Activated naive CD8-positive, alpha-beta T cell (primary cell): Measurements from ENCODE around the gene CSNK1G2.

Experiments used
- H3K27ac Mint-ChIP-seq: one replicate; pipeline ENCODE4 v1.8.0; 2021; ENCODE audit warnings: mixed read lengths
- H3K27me3 Mint-ChIP-seq: one replicate; pipeline ENCODE4 v1.8.0; 2021; ENCODE audit warnings: mixed read lengths
- H3K36me3 Mint-ChIP-seq: one replicate; pipeline ENCODE4 v1.8.0; 2021; ENCODE audit warnings: mixed read lengths
- H3K4me1 Mint-ChIP-seq: one replicate; pipeline ENCODE4 v1.8.0; 2021; ENCODE audit warnings: low read depth, mixed read lengths
- H3K4me3 Mint-ChIP-seq: one replicate; pipeline ENCODE4 v1.8.0; 2021; ENCODE audit warnings: mild to moderate bottlenecking, mixed read lengths
- H3K9me3 Mint-ChIP-seq: one replicate; pipeline ENCODE4 v1.8.0; 2021; ENCODE audit warnings: low read depth, mixed read lengths

The CSNK1G2 gene

DNA sequence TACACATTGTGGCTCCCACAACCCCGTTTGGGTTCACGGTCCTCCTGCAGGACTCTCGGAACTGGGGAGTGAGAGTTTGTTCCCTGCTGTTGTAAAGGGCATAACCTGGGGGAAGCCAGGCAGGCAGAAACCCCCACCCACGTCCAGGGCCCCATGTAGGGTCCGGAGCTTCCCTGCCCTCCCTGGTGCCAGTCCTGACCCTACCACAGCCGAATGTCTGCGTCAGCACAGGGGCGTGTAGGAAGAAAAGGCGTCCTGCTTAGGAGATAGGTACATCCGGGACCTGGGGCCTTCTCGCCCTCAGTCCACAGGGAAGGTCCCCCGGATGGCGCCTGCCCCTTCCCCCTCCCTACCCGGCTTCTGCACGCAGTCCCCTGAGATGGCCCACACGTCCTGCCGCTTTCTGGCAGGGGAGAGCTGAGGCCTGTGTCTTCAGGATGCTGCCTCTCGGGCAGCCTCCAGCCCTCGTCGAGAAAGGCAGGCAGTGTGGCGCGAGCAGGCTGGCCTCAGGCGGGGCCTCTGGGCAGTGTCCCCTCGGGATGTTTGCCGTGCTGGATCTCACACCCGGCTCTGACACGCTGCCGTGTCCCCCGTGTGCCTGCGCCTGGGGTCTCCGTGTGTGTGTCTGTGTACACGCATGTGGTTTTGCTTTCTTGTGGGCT is 19.1 kb downstream of the CSNK1G2 start:
- H3K27me3 Mint-ChIP-seq: no peaks in the 10 kb centered on the region
- H3K27ac Mint-ChIP-seq: no peak overlapping the region
- H3K9me3 Mint-ChIP-seq: no peaks in the 10 kb centered on the region
- H3K4me3 Mint-ChIP-seq: no peak overlapping the region
- no peaks in the 10 kb centered on the region for H3K36me3 Mint-ChIP-seq
- H3K4me1 Mint-ChIP-seq: peaks cover 12% of the 10 kb centered on the region

DNA sequence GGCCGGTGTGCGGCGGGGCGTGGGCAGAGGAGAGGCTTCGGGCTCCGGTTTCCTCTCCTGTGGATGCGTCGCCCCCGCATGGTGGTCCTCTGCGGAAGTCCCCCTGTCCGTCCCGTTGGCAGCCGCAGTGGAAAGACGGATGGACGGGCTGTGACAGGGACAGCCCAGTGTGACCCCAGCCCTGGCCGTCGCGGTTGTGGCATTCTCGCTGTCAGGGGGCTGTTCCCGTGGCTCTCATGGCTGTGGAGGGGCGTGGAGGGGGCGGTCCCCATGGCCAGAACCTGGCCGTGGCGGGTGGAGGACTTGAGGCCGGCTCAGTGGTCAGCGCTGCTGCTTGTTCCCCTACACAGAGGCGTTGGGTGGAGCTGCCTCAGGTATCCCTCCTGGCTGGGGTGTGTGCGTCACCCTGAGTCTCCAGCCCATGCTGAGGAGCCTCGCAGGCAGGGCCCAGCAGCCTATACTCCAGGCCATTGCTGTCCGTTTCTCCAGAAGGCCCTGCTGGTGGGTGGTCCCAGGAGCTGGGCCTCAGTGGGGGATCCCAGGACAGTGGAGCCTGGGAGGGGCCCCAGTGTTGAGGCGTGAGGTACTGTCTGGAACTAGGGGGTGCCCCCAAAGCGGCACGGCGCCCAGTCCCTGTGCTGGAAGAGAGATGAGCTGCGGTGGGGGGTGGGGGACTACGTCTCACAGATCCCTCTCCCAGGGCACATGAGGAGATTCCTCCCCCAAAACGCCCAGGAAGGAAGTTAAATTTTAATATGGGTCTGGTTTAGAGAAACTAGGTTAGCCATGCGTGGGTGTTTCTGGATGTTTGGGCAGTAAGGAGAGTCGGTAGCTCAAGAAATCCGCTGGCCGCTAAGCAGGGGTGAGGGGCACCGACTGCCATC is 20.3 kb downstream of the CSNK1G2 start:
- H3K27me3 Mint-ChIP-seq: no peaks in the 10 kb centered on the region
- peaks cover 18% of the 10 kb centered on the region for H3K4me1 Mint-ChIP-seq
- H3K36me3 Mint-ChIP-seq: no peaks in the 10 kb centered on the region
- no peak overlapping the region for H3K27ac Mint-ChIP-seq
- no peak overlapping the region for H3K4me3 Mint-ChIP-seq
- H3K9me3 Mint-ChIP-seq: no peaks in the 10 kb centered on the region

GRCh38 chr19:1962674-1963073 is 21.7 kb downstream of the CSNK1G2 start:
- Mint-ChIP-seq H3K27me3 (no peaks in the 10 kb centered on the region), H3K36me3 (no peaks in the 10 kb centered on the region), H3K4me1 (peaks cover 22% of the 10 kb centered on the region), H3K27ac (no peak overlapping the region), H3K4me3 (no peak overlapping the region), H3K9me3 (no peaks in the 10 kb centered on the region)

- H3K4me1 Mint-ChIP-seq: peaks cover 17% of the 10 kb centered on the region
Measured at GRCh38 chr19:1967087-1967608, 26.2 kb downstream of the CSNK1G2 start.

DNA sequence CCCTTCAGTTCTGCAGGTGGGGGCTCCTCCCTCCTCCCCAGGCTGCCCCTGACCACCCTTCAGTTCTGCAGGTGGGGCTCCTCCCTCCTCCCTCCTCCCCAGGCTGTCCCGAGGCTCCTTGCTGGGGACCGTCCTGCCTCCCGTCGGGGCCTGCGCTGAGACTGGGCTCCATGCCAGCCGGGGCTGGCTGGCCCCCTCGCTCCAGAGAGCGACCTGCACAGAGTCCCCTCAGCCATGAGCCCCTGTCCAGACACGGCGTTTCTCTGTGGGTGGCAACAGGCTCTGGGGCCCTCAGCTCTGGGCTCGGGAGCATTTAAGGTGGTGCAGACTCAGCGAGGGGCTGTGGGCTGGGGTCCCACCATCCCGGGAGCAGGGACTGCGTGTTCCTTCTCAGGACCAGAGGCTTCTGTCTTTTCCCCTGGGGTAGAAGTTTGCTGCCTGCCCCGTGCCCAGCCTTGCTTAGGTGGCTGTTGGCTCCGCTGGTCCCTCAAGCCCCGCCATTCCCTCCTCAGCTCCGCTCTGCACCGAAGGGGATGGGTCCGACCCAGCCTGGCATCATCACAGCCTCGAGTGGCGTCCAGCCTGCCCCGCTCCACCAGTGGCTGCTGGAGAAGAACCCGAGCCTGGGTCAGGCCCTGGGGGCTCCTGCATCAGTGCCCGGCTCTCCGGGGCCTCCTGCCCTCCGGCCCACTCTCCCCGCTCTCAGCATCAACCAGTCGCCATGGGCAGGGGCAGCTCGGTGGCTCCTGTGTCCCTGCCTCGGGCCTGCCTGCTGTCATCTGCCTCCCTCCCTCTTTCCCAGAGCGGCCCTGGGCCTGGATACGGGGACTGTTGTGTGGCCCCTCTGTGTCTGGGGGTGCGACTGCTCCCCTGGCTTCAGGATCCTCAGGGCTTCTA is 27.6 kb downstream of the CSNK1G2 start:
- no peak overlapping the region for H3K27ac Mint-ChIP-seq
- no peaks in the 10 kb centered on the region for H3K9me3 Mint-ChIP-seq
- H3K4me3 Mint-ChIP-seq: no peak overlapping the region

More at GRCh38 chr19:1967087-1967608, 26.2 kb downstream of the CSNK1G2 start:
- no peaks in the 10 kb centered on the region for H3K36me3 Mint-ChIP-seq
- H3K4me3 Mint-ChIP-seq: peak overlapping the region; percentile 63
- no peaks in the 10 kb centered on the region for H3K27me3 Mint-ChIP-seq
- H3K9me3 Mint-ChIP-seq: no peaks in the 10 kb centered on the region
- H3K27ac Mint-ChIP-seq: peak overlapping the region; percentile 73

GRCh38 chr19:1969176-1970002 is 28.4 kb downstream of the CSNK1G2 start:
- peaks cover 23% of the 10 kb centered on the region for H3K4me1 Mint-ChIP-seq

More for the DNA sequence above, 27.6 kb downstream of the CSNK1G2 start:
- Mint-ChIP-seq H3K36me3 (no peaks in the 10 kb centered on the region), H3K27me3 (no peaks in the 10 kb centered on the region), H3K4me1 (peaks cover 21% of the 10 kb centered on the region)

DNA sequence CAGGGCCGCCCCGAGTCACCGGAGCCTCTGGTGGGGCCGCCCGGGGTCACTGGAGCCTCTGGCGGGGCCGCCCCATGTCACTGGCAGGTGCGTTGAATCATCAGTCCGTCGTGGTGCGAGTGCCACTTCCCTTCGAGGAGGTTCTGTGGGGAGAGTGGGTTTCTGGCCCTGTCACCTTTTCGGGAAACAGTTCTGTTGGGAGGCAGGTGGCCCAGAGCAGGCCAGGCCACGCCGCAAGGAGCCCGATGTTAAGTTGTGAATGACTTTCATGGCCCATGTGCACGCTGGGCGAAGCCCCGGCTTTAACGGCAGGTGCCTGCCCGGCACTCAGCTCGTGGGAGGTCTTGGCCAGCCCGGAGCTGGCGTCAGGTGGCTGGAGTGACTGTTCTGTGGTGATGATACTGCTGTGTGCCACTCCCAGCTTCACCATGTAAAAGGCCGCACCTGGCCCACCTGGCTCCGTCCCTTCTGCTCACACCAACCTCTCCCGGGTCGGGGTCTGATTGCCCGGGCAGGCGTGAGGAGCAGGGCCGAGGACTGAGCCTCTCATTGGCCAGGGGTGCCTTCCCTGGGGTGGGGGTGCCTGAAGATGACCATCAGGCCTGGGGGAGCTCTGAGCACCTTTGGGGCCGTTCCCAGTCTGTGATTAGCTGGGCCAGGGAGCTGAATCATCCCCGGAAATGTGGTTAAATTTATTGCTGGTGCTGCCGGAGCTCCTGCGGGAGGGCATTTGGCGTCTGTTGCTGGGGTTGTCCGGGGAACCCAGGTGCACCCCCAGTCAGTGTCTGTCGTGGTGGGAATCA is 29.2 kb downstream of the CSNK1G2 start:
- no peak overlapping the region for H3K27ac Mint-ChIP-seq
- no peaks in the 10 kb centered on the region for H3K27me3 Mint-ChIP-seq
- H3K9me3 Mint-ChIP-seq: no peaks in the 10 kb centered on the region
- peaks cover 23% of the 10 kb centered on the region for H3K4me1 Mint-ChIP-seq
- H3K36me3 Mint-ChIP-seq: no peaks in the 10 kb centered on the region
- H3K4me3 Mint-ChIP-seq: no peak overlapping the region

More at GRCh38 chr19:1969176-1970002, 28.4 kb downstream of the CSNK1G2 start:
- Mint-ChIP-seq H3K36me3 (no peaks in the 10 kb centered on the region), H3K27ac (no peak overlapping the region), H3K9me3 (no peaks in the 10 kb centered on the region), H3K4me3 (no peak overlapping the region), H3K27me3 (no peaks in the 10 kb centered on the region)

DNA sequence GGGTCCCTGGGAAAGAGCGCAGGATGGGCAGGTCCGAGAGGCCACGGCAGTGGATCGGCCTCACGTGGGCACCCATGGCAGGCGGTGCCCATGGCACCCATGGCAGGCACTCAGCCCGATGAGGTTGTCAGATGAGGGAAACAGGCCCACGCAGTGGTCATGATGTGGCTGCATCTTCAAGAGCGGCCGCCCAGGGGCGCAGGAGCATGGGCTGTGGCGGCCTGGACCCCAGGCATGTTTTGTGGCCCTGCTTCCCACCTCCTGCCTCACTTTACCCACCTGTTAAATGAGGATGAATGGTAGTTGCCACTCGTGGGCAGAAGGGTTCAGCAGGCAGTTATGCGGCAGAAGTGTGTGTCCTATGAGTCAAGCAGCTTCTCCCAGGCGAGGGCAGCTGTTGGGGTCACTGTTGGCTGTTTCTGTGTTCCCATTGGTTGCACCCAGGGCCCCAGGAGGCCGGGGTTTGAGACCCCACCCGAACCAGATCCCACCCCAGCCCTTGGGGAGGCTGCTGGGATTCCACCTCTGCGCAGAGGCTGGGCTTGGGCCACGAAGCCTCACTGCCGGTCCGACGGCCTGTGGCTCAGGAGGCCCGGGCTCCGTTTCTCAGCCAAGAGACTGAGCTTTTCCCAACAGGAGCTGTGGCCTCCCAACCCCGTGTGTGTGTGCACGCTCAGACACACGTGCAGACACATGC is 30.0 kb downstream of the CSNK1G2 start:
- H3K27me3 Mint-ChIP-seq: no peaks in the 10 kb centered on the region
- no peaks in the 10 kb centered on the region for H3K9me3 Mint-ChIP-seq
- H3K36me3 Mint-ChIP-seq: no peaks in the 10 kb centered on the region
- H3K4me3 Mint-ChIP-seq: no peak overlapping the region
- H3K4me1 Mint-ChIP-seq: peaks cover 18% of the 10 kb centered on the region
- H3K27ac Mint-ChIP-seq: no peak overlapping the region

DNA sequence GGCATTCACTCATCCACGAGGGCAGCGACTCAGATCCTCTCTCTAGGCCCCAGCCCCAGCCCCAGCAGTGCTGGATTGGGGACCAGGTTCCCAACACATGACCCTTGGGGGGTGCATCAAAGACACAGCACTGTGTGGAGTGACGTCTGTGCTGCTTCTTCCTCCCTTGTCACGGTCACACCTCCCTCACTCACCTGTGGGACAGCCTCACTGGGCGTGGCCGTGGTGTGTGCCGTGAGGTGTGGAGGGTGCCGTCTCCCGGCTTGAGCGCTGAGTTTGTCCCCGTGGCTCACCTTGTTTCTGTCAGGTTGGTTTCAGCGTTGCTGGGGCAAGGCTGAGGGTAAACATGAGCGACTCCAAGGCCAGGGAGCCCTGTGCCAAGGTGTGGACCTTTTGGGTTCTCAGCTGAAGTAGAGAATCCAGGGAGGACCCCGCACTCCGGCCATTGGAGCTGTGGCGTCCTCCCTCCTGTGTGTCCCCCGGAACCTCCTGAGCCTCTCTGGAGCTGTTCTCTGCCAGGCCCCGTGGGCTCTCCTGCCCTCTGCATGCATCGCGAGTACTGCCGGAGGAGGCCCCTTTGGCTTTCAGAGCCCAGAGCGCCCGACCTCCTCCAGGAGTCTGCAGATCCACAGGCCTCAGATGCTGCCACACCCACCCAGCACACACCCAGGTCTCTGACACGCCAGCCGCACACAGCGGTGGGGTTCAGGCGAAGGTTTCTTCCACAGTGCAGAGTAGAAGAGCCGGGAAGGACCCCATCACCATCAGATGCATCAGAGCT is 33.6 kb downstream of the CSNK1G2 start:
- Mint-ChIP-seq H3K9me3 (no peaks in the 10 kb centered on the region), H3K4me3 (no peak overlapping the region), H3K4me1 (peaks cover 6% of the 10 kb centered on the region), H3K36me3 (no peaks in the 10 kb centered on the region), H3K27ac (no peak overlapping the region), H3K27me3 (no peaks in the 10 kb centered on the region)

DNA sequence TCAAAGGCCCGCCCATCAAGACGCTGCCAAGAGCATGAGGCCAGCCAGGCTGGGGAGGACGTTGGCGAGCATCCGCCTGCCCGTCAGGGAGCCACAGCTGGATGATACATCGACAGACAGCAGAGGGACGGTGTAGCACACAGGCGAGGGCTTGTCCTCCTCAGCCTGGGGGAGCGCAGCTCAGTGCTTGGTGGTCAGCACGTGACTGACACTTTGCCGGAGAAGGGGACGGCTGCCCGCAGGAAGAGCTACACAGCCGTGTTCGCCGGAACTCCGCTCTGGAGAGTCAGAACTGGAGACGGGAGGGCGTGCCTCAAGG is 34.1 kb downstream of the CSNK1G2 start:
- H3K36me3 Mint-ChIP-seq: no peaks in the 10 kb centered on the region
- H3K4me1 Mint-ChIP-seq: peaks cover 6% of the 10 kb centered on the region
- no peaks in the 10 kb centered on the region for H3K27me3 Mint-ChIP-seq
- no peak overlapping the region for H3K27ac Mint-ChIP-seq
- no peaks in the 10 kb centered on the region for H3K9me3 Mint-ChIP-seq
- H3K4me3 Mint-ChIP-seq: no peak overlapping the region

DNA sequence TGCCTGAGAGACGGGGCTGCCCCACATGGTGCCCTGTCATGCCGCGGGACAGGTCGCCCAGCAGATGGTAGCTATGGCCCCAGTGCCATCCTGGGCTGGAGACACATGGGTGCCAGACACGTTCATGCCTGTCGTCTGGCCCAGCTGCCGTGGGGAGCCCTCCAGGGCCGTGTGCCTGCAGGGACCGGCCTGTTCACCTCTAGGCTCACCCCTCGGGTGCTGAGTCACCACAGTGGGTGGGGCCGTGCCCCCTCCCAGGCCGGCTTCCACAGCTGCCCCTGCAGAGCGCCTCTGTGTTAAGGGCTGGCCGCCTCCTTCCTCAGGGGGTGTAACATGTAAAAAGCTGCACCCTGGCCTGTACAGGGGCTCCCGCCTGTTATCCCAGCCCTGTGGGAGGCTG is 36.1 kb downstream of the CSNK1G2 start:
- H3K36me3 Mint-ChIP-seq: no peaks in the 10 kb centered on the region
- no peaks in the 10 kb centered on the region for H3K27me3 Mint-ChIP-seq
- peaks cover 6% of the 10 kb centered on the region for H3K4me1 Mint-ChIP-seq
- no peak overlapping the region for H3K27ac Mint-ChIP-seq
- H3K4me3 Mint-ChIP-seq: no peak overlapping the region
- no peaks in the 10 kb centered on the region for H3K9me3 Mint-ChIP-seq

- Mint-ChIP-seq H3K4me1 (peaks cover 2% of the 10 kb centered on the region), H3K4me3 (no peak overlapping the region), H3K9me3 (no peaks in the 10 kb centered on the region), H3K27ac (no peak overlapping the region), H3K27me3 (no peaks in the 10 kb centered on the region), H3K36me3 (peaks cover 1% of the 10 kb centered on the region)
Measured at GRCh38 chr19:1978346-1978894, 37.4 kb downstream of the CSNK1G2 start.
